ENCODE results near the gene EPB41L3. TPM values are rescaled to one million over a fixed set of nuclear protein-coding genes. Genes with fewer than 3 reads are reported as not detected.

Gene EPB41L3
- total RNA-seq, 1 experiment from 2014 or later = 16.1 TPM

- no peaks in the 10 kb centered on the region for H4K20me1 ChIP-seq (ENCODE audit: control insufficient read depth, insufficient read depth, insufficient read length)
- no peak overlapping the region for H4K8ac ChIP-seq (replicated peaks; ENCODE audit: insufficient read length, low read depth, low read length)
- no peak overlapping the region for H2AFZ ChIP-seq (ENCODE audit: low read length)
- H3K27ac Mint-ChIP-seq = no peak overlapping the region; a peak in 1 of 7 replicates
- no peaks in the 10 kb centered on the region for H3K9me3 Mint-ChIP-seq
- no peak overlapping the region for H3K56ac ChIP-seq (ENCODE audit: insufficient read length, low read depth, low read length)
- H3K9ac ChIP-seq (ENCODE audit: extremely low read depth, insufficient read length, low read length) = no peak overlapping the region
- no peaks in the 10 kb centered on the region for H3K4me1 ChIP-seq (ENCODE audit: insufficient read depth, low read length)
- no CpG with 5 or more reads among the region's 5 CpGs for WGBS (ENCODE audit: extremely low coverage, insufficient read length, low lambda C conversion rate)
- H3K18ac ChIP-seq (ENCODE audit: insufficient read length, low read depth, low read length) = no peak overlapping the region
- H3K27me3 ChIP-seq (ENCODE audit: insufficient read depth, low read length) = no peaks in the 10 kb centered on the region
- H2BK12ac ChIP-seq (ENCODE audit: insufficient read length, low read depth, low read length) = no peak overlapping the region
- no peak overlapping the region for H2BK20ac ChIP-seq (ENCODE audit: low read depth, low read length, poor library complexity, severe bottlenecking)
- H3K4me1 Mint-ChIP-seq = peaks cover 4 to 16% of the 10 kb centered on the region in 2 experiments; a peak in 3 of 4 replicates
- no peaks in the 10 kb centered on the region for H3K79me1 ChIP-seq (ENCODE audit: insufficient read depth, low read depth, low read length, poor library complexity, severe bottlenecking)
- H3K4ac ChIP-seq (ENCODE audit: low read depth, low read length) = no peak overlapping the region
- no peaks in the 10 kb centered on the region for H3K27me3 Mint-ChIP-seq (ENCODE audit: low read depth)
- no peak overlapping the region for H3K27ac ChIP-seq (ENCODE audit: insufficient read length, low read depth, low read length)
- H3K23ac ChIP-seq (ENCODE audit: insufficient read length, low read depth, low read length) = no peak overlapping the region
- H2BK15ac ChIP-seq (ENCODE audit: low read depth, low read length) = no peak overlapping the region
- H3K9me3 ChIP-seq (ENCODE audit: control insufficient read depth, low read depth, low read length) = no peaks in the 10 kb centered on the region
- no peak overlapping the region for H4K91ac ChIP-seq (ENCODE audit: insufficient read length, low read depth, low read length)
- no peaks in the 10 kb centered on the region for H3K79me2 ChIP-seq (ENCODE audit: insufficient read depth, low read length)
- no peak overlapping the region for H2BK5ac ChIP-seq (ENCODE audit: insufficient read length, low read length)
- no peak overlapping the region for H3K4me2 ChIP-seq (ENCODE audit: insufficient read depth, insufficient read length, low read length)
- H4K5ac ChIP-seq (ENCODE audit: insufficient read length, low read depth, low read length) = no peak overlapping the region
- H3K4me3 Mint-ChIP-seq = no peak overlapping the region
- H3K36me3 Mint-ChIP-seq (ENCODE audit: insufficient read depth in 1 of 3, low read depth in 3 of 3) = no peaks in the 10 kb centered on the region
- no peak overlapping the region for H3K14ac ChIP-seq (ENCODE audit: insufficient read depth, low read length)
- no peaks in the 10 kb centered on the region for H3K23me2 ChIP-seq (ENCODE audit: insufficient read length, low read depth, low read length, poor library complexity, severe bottlenecking)
- no peak overlapping the region for H3T11ph ChIP-seq (ENCODE audit: low read length)
- H2BK120ac ChIP-seq (ENCODE audit: low read depth, low read length, poor library complexity, severe bottlenecking) = no peak overlapping the region
- no peak for TF ChIP-seq CTCF (conservative IDR thresholded peaks at IDR 0.05)
- H2AK5ac ChIP-seq (ENCODE audit: insufficient read length, low read length) = no peak overlapping the region
- no peak for DNase-seq
Observed at GRCh38 chr18:5463390-5463789, 80.4 kb downstream of the EPB41L3 start.

All from H9 (cell line).